ENCODE measurements around the gene ZNF296. TPM values are rescaled to one million over a fixed set of nuclear protein-coding genes. Genes with fewer than 3 reads are reported as not detected.
A peak's percentile ranks its signal among the peaks of the same experiment; 100 is the strongest.
"Not testable (repeated sequence)": the region's sequence is repeated elsewhere in the genome, so short reads cannot be mapped to it uniquely, and the experiment has no call there.

ZNF296 gene
- total RNA-seq, 2 experiments from 2014 or later = 4.0 to 4.1 TPM

DNA sequence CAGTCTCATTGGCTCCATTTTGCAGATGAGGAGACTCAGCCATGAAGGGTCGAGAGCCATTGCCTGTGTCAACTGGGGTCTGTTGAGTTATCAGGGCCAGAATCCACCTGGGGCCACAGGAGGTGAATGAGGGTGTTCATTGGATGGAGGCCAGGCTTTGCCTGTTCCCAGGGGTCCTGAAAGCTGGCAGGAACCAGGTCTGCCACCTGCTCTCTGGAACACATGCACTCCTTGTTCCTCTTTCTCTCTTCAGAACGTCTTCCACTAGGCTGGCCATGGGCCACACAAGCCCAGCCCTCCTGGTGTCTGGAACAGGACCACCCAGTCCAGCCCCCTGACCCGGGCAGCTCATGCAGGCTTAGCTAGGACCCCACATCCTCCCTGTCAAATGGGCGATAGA lies 37.8 kb upstream of the ZNF296 start:
- no peaks in the 10 kb centered on the region for H3K36me3 Mint-ChIP-seq (ENCODE audit: low read depth)
- ChIA-PET POLR2A (no interaction called here), CTCF (interaction anchor here (1.0 to 4.1 kb wide), 2 partner anchors 11 to 12 kb away, joined by 3 to 10 read pairs; no protein-coding TSS in a partner anchor)
- H3K27ac Mint-ChIP-seq = peak overlapping the region; percentile 41
- no peak overlapping the region for H3K4me3 Mint-ChIP-seq
- no peak for DNase-seq
- H3K9me3 Mint-ChIP-seq = no peaks in the 10 kb centered on the region
- H3K4me1 Mint-ChIP-seq = peaks cover 45% of the 10 kb centered on the region
- no peaks in the 10 kb centered on the region for H3K27me3 Mint-ChIP-seq

GRCh38 chr19:45113628-45114027 lies 37.4 kb upstream of the ZNF296 start:
- Mint-ChIP-seq H3K9me3 (no peaks in the 10 kb centered on the region), H3K27me3 (no peaks in the 10 kb centered on the region), H3K36me3 (ENCODE audit: low read depth) (no peaks in the 10 kb centered on the region), H3K4me3 (no peak overlapping the region), H3K27ac (no peak overlapping the region), H3K4me1 (peaks cover 44% of the 10 kb centered on the region)
- ChIA-PET CTCF (interaction anchor here (1.6 to 4.1 kb wide), 2 partner anchors 12 to 16 kb away, joined by 3 to 10 read pairs; no protein-coding TSS in a partner anchor), POLR2A (no interaction called here)
- DNase-seq = no peak

GRCh38 chr19:45112111-45112827 lies 36.0 kb upstream of the ZNF296 start:
- Mint-ChIP-seq H3K4me3 (no peak overlapping the region), H3K9me3 (no peaks in the 10 kb centered on the region), H3K27ac (no peak overlapping the region), H3K4me1 (peaks cover 30% of the 10 kb centered on the region), H3K27me3 (no peaks in the 10 kb centered on the region), H3K36me3 (ENCODE audit: low read depth) (no peaks in the 10 kb centered on the region)
- POLR2A ChIA-PET = no interaction called here
- no peak for DNase-seq
- CTCF ChIA-PET = interaction anchor here (1.6 to 4.1 kb wide), 2 partner anchors 14 to 15 kb away, joined by 3 to 10 read pairs; no protein-coding TSS in a partner anchor

GRCh38 chr19:45110851-45111266 lies 34.6 kb upstream of the ZNF296 start:
- Mint-ChIP-seq H3K4me3 (no peak overlapping the region), H3K27me3 (no peaks in the 10 kb centered on the region), H3K27ac (no peak overlapping the region), H3K36me3 (ENCODE audit: low read depth) (no peaks in the 10 kb centered on the region), H3K9me3 (no peaks in the 10 kb centered on the region), H3K4me1 (peaks cover 16% of the 10 kb centered on the region)
- ChIA-PET POLR2A (no interaction called here), CTCF (no interaction called here)
- no peak for DNase-seq

DNA sequence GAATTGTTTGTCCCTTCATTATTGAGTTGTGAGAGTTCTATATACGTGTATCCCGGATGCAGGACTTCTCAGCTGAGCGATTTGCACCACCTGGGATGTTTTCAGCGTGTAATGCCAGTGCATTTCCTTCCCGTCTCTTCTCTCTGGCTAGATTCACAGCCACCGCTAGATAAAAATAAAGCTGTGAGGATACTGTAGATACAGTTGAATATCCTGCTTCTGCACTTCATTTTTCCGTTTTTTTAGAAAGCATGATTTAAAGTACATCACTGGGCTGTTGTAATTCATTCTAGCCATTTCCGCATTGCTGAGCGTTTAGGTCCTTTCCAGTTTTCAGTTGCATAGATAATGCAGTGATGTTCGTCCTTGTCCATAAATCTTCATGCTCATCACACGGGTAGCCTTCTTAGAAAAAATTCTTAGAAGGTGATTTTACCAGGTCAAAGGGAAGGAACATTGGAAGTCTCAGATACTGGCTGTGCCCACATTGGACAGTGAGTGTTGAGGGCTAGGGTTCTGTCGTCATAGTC lies 31.4 kb upstream of the ZNF296 start:
- no peak for DNase-seq
- ChIA-PET CTCF (interaction anchor here (0.8 to 1.4 kb wide), 2 partner anchors 11 to 16 kb away, joined by 3 read pairs; no protein-coding TSS in a partner anchor), POLR2A (interaction anchor here (0.7 kb wide), 1 partner anchor 28 kb away, joined by 3 read pairs; no protein-coding TSS in a partner anchor)
- Mint-ChIP-seq H3K27ac (no peak overlapping the region), H3K4me1 (peaks cover 34% of the 10 kb centered on the region), H3K36me3 (ENCODE audit: low read depth) (no peaks in the 10 kb centered on the region), H3K27me3 (no peaks in the 10 kb centered on the region), H3K4me3 (no peak overlapping the region), H3K9me3 (no peaks in the 10 kb centered on the region)

DNA sequence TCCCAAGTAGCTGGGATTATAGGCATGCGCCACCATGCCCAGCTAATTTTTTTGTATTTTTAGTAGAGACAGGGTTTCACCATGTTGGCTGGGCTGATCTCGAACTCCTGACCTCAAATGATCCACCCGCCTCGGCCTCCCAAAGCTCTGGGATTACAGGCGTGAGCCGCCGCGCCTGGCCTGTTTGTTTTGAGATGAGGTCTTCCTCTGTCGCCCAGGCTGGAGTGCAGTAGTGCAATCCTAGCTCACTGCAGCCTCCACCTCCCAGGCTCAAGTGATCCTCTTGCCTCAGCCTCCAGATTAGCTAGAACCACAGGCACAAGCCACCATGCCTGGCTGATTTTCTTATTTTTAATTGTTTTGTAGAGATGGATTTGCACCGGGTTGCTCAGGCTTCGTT lies 30.1 kb upstream of the ZNF296 start:
- H3K9me3 Mint-ChIP-seq; POLR2A ChIA-PET; H3K4me3 Mint-ChIP-seq; H3K27me3 Mint-ChIP-seq; H3K27ac Mint-ChIP-seq; DNase-seq; H3K36me3 Mint-ChIP-seq (ENCODE audit: low read depth): not testable (repeated sequence)
- H3K4me1 Mint-ChIP-seq = peaks cover 42% of the 10 kb centered on the region
- CTCF ChIA-PET = interaction anchor here (1.4 kb wide), 1 partner anchor 14 kb away, joined by 3 read pairs; no protein-coding TSS in a partner anchor

GRCh38 chr19:45104658-45105349 lies 28.5 kb upstream of the ZNF296 start:
- H3K9me3 Mint-ChIP-seq = no peaks in the 10 kb centered on the region
- DNase-seq = no peak
- no peaks in the 10 kb centered on the region for H3K36me3 Mint-ChIP-seq (ENCODE audit: low read depth)
- ChIA-PET CTCF (interaction anchor here (2.4 kb wide), 1 partner anchor 25 kb away, joined by 7 read pairs; the partner anchor contains the start of gene GEMIN7), POLR2A (no interaction called here)
- peak overlapping the region; percentile 11 for H3K4me3 Mint-ChIP-seq
- H3K4me1 Mint-ChIP-seq = peaks cover 46% of the 10 kb centered on the region
- H3K27me3 Mint-ChIP-seq = no peaks in the 10 kb centered on the region
- peak overlapping the region; percentile 65 for H3K27ac Mint-ChIP-seq

- Mint-ChIP-seq H3K36me3 (ENCODE audit: low read depth) (no peaks in the 10 kb centered on the region), H3K9me3 (no peaks in the 10 kb centered on the region), H3K4me3 (peak overlapping the region; percentile 44), H3K27ac (peak overlapping the region; percentile 82), H3K27me3 (no peaks in the 10 kb centered on the region), H3K4me1 (peaks cover 49% of the 10 kb centered on the region)
- CTCF ChIA-PET = interaction anchor here (1.1 to 3.2 kb wide), 6 partner anchors 11 to 24 kb away, joined by 3 to 14 read pairs (median 4); partner anchors contain the start of gene GEMIN7
- POLR2A ChIA-PET = no interaction called here
- DNase-seq = no peak
These were observed 27.4 kb upstream of the ZNF296 start for GRCh38 chr19:45103508-45104319.

DNA sequence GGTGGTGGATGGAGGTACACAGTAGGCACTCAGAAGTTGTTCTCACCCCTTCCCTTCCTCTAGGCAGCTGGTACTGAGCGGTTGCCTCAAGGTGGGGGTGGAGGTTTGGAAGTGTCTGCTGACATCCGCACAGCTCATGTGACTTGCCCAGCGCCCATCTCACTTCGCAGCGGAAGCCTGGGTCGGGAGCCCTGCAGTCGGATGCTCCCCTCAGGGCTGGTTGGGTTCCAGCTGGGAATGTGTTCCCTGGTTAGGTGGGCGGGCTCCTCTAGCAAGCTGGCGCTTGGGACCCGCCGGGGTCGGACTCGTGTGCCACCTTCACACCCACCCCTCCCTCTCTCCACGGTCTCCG lies 26.9 kb upstream of the ZNF296 start:
- H3K27me3 Mint-ChIP-seq = no peaks in the 10 kb centered on the region
- CTCF ChIA-PET = interaction anchor here (1.1 to 3.2 kb wide), 6 partner anchors 11 to 24 kb away, joined by 3 to 14 read pairs (median 4); partner anchors contain the start of gene GEMIN7
- peak overlapping the region; percentile 82 for H3K27ac Mint-ChIP-seq
- peak; percentile 64 for DNase-seq
- H3K9me3 Mint-ChIP-seq = no peaks in the 10 kb centered on the region
- H3K4me3 Mint-ChIP-seq = peak overlapping the region; percentile 44
- POLR2A ChIA-PET = no interaction called here
- H3K4me1 Mint-ChIP-seq = peaks cover 54% of the 10 kb centered on the region
- no peaks in the 10 kb centered on the region for H3K36me3 Mint-ChIP-seq (ENCODE audit: low read depth)

- Mint-ChIP-seq H3K27me3 (no peaks in the 10 kb centered on the region), H3K36me3 (ENCODE audit: low read depth) (no peaks in the 10 kb centered on the region), H3K27ac (no peak overlapping the region), H3K9me3 (no peaks in the 10 kb centered on the region), H3K4me1 (peaks cover 60% of the 10 kb centered on the region), H3K4me3 (no peak overlapping the region)
- POLR2A ChIA-PET = no interaction called here
- no peak for DNase-seq
- CTCF ChIA-PET = interaction anchor here (1.1 to 3.2 kb wide), 6 partner anchors 11 to 23 kb away, joined by 3 to 14 read pairs (median 4); partner anchors contain the start of gene GEMIN7
These were observed 26.2 kb upstream of the ZNF296 start for GRCh38 chr19:45102481-45102880.

DNA sequence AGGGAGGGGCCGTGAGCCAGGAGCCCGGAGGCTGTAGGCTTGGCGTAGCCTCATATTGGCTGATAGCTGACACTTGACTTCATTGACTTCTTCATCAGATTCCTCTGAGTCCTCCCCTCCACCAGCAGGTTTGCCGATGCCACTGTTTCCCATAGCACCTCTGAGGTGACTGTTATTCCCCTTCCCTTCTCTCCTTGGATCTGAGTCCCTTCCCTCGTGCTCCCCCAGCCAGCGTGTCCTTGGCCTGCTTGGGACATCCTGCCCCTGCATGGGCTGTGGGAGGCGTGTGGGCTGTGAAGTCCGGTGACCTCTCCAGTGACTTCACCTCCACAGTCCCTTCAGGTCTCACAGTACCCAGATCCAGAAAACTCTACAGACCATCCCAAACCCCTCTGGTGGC lies 25.5 kb upstream of the ZNF296 start:
- Mint-ChIP-seq H3K4me3 (no peak overlapping the region), H3K9me3 (no peaks in the 10 kb centered on the region), H3K27ac (no peak overlapping the region), H3K4me1 (peaks cover 64% of the 10 kb centered on the region), H3K27me3 (no peaks in the 10 kb centered on the region), H3K36me3 (ENCODE audit: low read depth) (no peaks in the 10 kb centered on the region)
- POLR2A ChIA-PET = no interaction called here
- DNase-seq = no peak
- CTCF ChIA-PET = interaction anchor here (3.2 kb wide), 1 partner anchor 10 kb away, joined by 14 read pairs; no protein-coding TSS in a partner anchor

- POLR2A ChIA-PET = no interaction called here
- Mint-ChIP-seq H3K4me1 (peaks cover 74% of the 10 kb centered on the region), H3K27me3 (no peaks in the 10 kb centered on the region), H3K9me3 (no peaks in the 10 kb centered on the region), H3K27ac (no peak overlapping the region), H3K4me3 (no peak overlapping the region), H3K36me3 (ENCODE audit: low read depth) (no peaks in the 10 kb centered on the region)
- CTCF ChIA-PET = interaction anchor here (3.2 kb wide), 1 partner anchor 9 kb away, joined by 14 read pairs; no protein-coding TSS in a partner anchor
- no peak for DNase-seq
These were observed 24.6 kb upstream of the ZNF296 start for GRCh38 chr19:45100846-45101252.
